Breast epithelium (tissue), 3 donors: ENCODE results near the gene TMEM150B.

Experiments
- CTCF ChIP-seq, 3 donors: fragments of 450-650 bp; IDR thresholded peaks; one replicate each; pipeline ENCODE4 v1.5.1; 2016 to 2017; ENCODE audit warnings: antibody characterized with exemption in 3 of 3, mild to moderate bottlenecking in 3 of 3, moderate library complexity in 3 of 3
- POLR2A ChIP-seq: fragments of 450-650 bp; IDR thresholded peaks from one replicate; pipeline ENCODE4 v1.6.1; 2016; ENCODE audit warnings: antibody characterized with exemption, mild to moderate bottlenecking, moderate library complexity
- POLR2AphosphoS5 ChIP-seq, 3 donors: sonication (generic); formaldehyde crosslinking; IDR thresholded peaks; one replicate each; pipeline ENCODE4 v1.6.1; 2017; ENCODE audit warnings: antibody characterized with exemption in 3 of 3

DNA sequence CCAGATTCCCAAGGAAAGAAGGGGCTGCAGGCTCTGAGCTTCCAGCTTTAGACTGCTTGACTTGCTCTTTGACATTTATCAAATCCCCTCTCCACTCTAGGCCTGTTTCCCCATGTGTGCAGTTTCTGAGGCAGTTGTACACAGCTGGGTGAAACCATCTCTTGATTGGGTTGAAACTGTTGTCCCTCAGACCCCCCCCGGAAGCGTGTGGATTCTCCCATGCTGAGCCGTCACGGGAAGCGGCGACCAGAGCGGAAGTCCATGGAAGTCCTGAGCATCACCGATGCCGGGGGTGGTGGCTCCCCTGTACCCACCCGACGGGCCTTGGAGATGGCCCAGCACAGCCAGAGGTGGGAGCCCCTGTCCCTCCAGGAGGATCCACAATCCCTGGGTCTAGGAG lies 21.7 kb downstream of the TMEM150B start:
- TF ChIP-seq POLR2A, result no peak
- TF ChIP-seq CTCF (IDR thresholded peaks at IDR 0.05), result no peak
- no peak for TF ChIP-seq POLR2AphosphoS5 (IDR thresholded peaks at IDR 0.05)
